GM21529 (cell line): ENCODE data around the gene SKAP1.

ENCODE experiments used
- ATAC-seq: cut with Tn5 transposase; IDR thresholded peaks from one replicate; pipeline ENCODE4 v1.9.1; 2021; ENCODE audit not compliant: unreplicated experiment

SKAP1 gene

GRCh38 chr17:48084932-48085331 lies 345.1 kb downstream of the SKAP1 start:
- no peak for ATAC-seq
